H1 (cell line): ENCODE data around the gene TFF2.

Experiments used
- JUN ChIP-seq: IDR thresholded peaks from 2 replicates; pipeline ENCODE4 v1.6.1; 2011; ENCODE audit warnings: low read depth, mild to moderate bottlenecking, improper control_type of control experiment, low read length
- NRF1 ChIP-seq: IDR thresholded peaks from 2 replicates; pipeline ENCODE4 v1.6.1; 2011; ENCODE audit warnings: mild to moderate bottlenecking, low read depth, low read length, improper control_type of control experiment
- POLR2A ChIP-seq, 2 experiments: IDR thresholded peaks; 1 replicate in 1 of 2; 2 replicates in 1 of 2; pipeline ENCODE4 v1.6.1; 2011; ENCODE audit warnings: low read depth in 2 of 2, low read length in 2 of 2, mild to moderate bottlenecking in 2 of 2; ENCODE audit errors: control extremely low read depth in 1 of 2
- RBBP5 ChIP-seq: IDR thresholded peaks from 2 replicates; pipeline ENCODE4 v1.7.1; 2012; ENCODE audit warnings: low read depth, mild to moderate bottlenecking, inconsistent platforms, low read length, moderate library complexity, borderline replicate concordance
- TBP ChIP-seq: IDR thresholded peaks from 2 replicates; pipeline ENCODE4 v1.6.1; 2011; ENCODE audit warnings: low read depth, low read length, improper control_type of control experiment
- ZNF274 ChIP-seq: IDR thresholded peaks from 2 replicates; pipeline ENCODE4 v1.7.0; 2012; ENCODE audit warnings: low read length, borderline replicate concordance; ENCODE audit errors: extremely low read depth
- TF ChIP-seq, protein P1 (sequence below), 3 experiments: IDR thresholded peaks; 1 replicate in 2 of 3; 2 replicates in 1 of 3; pipeline versions ENCODE4 v1.5.1 to v1.6.1; 2011; ENCODE audit warnings: low read length in 3 of 3, mild to moderate bottlenecking in 3 of 3, inconsistent platforms in 2 of 3, low read depth in 1 of 3, moderate library complexity in 1 of 3; ENCODE audit not compliant: insufficient read depth in 1 of 3; ENCODE audit errors: control extremely low read depth in 1 of 3
- TF ChIP-seq, protein P2 (sequence below): IDR thresholded peaks from 2 replicates; pipeline ENCODE4 v1.6.1; 2011; ENCODE audit warnings: low read depth, mild to moderate bottlenecking, low read length; ENCODE audit not compliant: insufficient read depth

DNA sequence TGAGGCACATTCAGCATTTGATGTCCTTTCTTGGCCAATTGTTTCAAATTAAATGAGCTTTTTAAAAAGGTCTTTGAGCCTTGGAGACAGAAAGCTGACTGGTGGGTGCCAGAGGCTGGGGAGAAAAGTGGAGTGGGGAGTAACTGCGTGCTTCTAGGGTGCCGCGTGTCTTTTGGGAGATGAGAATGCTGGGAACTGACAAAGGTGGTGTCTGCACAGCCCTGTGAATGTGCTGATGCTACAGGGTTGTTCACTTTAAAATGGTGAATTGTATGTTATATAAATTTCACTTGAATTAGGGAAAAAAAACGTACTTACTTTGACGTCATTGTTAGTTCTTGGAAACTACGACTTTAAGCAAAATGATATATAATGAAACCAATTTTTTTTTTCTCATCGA is 23.7 kb upstream of the TFF2 start:
- no peak for TF ChIP-seq JUN
- TF ChIP-seq, protein P1, sequence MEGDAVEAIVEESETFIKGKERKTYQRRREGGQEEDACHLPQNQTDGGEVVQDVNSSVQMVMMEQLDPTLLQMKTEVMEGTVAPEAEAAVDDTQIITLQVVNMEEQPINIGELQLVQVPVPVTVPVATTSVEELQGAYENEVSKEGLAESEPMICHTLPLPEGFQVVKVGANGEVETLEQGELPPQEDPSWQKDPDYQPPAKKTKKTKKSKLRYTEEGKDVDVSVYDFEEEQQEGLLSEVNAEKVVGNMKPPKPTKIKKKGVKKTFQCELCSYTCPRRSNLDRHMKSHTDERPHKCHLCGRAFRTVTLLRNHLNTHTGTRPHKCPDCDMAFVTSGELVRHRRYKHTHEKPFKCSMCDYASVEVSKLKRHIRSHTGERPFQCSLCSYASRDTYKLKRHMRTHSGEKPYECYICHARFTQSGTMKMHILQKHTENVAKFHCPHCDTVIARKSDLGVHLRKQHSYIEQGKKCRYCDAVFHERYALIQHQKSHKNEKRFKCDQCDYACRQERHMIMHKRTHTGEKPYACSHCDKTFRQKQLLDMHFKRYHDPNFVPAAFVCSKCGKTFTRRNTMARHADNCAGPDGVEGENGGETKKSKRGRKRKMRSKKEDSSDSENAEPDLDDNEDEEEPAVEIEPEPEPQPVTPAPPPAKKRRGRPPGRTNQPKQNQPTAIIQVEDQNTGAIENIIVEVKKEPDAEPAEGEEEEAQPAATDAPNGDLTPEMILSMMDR (IDR thresholded peaks at IDR 0.05; ENCODE audit: control extremely low read depth in 1 of 3, insufficient read depth in 1 of 3, low read depth in 1 of 3, low read length in 3 of 3): no peak
- TF ChIP-seq RBBP5: no peak
- TF ChIP-seq, protein P2, sequence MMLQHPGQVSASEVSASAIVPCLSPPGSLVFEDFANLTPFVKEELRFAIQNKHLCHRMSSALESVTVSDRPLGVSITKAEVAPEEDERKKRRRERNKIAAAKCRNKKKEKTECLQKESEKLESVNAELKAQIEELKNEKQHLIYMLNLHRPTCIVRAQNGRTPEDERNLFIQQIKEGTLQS: no peak
- TF ChIP-seq POLR2A (IDR thresholded peaks at IDR 0.05; ENCODE audit: control extremely low read depth in 1 of 2, low read depth in 2 of 2, low read length in 2 of 2): no peak
- no peak for TF ChIP-seq TBP
- no peak for TF ChIP-seq ZNF274
- TF ChIP-seq NRF1: no peak
